ENCODE results near the gene SLC22A23. TPM values are rescaled to one million over a fixed set of nuclear protein-coding genes. Genes with fewer than 3 reads are reported as not detected.

The SLC22A23 gene
- total RNA-seq, 1 experiment from 2014 or later, result 38.2 TPM

DNA sequence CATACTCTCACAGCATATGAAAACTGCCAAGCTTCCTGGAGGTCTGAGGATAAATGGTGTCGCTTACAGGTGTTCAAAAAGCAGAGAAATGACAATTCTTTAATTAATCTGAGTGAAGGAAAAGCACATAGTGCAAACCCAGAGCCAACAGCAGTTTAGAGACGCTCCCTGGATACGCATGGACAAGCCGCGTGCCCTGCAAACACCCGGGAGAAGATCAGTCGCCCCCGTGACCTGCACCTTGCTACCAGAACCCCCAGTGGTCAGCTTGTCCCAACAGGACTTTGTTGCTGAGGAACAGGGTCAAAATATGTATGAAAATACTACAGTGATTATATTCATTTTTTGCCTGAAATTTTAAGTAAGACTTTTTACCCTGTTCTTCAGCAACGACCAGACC, 104.2 kb downstream of the SLC22A23 start:
- TF ChIP-seq, protein P1, sequence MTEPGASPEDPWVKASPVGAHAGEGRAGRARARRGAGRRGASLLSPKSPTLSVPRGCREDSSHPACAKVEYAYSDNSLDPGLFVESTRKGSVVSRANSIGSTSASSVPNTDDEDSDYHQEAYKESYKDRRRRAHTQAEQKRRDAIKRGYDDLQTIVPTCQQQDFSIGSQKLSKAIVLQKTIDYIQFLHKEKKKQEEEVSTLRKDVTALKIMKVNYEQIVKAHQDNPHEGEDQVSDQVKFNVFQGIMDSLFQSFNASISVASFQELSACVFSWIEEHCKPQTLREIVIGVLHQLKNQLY (CRISPR knock-in tag; IDR thresholded peaks at IDR 0.05), result no peak
- TF ChIP-seq RELA (CRISPR knock-in tag; IDR thresholded peaks at IDR 0.05; ENCODE audit: borderline replicate concordance), result no peak
- TF ChIP-seq, protein P2, sequence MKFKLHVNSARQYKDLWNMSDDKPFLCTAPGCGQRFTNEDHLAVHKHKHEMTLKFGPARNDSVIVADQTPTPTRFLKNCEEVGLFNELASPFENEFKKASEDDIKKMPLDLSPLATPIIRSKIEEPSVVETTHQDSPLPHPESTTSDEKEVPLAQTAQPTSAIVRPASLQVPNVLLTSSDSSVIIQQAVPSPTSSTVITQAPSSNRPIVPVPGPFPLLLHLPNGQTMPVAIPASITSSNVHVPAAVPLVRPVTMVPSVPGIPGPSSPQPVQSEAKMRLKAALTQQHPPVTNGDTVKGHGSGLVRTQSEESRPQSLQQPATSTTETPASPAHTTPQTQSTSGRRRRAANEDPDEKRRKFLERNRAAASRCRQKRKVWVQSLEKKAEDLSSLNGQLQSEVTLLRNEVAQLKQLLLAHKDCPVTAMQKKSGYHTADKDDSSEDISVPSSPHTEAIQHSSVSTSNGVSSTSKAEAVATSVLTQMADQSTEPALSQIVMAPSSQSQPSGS (CRISPR knock-in tag; IDR thresholded peaks at IDR 0.05; ENCODE audit: borderline replicate concordance, low read depth), result no peak
- no peak overlapping the region for H3K27ac Mint-ChIP-seq

DNA sequence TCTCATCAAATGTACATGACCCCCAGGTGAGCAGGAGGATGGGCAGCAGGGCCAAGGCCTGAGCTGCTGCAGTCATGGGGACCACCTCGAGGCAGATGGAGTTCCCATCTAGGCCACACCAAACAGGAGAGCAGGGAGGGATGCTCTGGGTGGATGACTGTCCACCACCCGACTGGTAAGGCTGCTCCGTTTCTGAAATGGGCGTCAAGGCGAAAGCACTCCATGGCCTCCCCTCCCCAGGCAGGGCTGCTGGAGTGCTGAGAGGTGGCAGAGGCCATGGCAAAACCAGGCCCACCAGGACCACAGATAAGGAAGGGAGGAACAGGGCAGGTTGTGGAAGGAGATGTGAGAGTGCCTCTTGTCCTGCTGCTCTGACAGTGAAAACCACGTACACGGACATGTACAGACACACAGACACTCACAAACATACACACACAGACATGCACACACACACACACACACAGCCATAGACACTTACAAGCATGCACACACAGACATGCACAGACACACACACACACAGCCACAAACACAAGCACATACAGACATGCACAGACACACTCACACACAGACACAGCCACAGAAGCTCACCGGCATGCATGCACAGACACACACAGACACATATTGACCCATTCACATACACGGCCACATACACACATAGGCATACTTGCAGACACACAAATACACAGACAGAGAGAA, 104.9 kb downstream of the SLC22A23 start:
- ChIA-PET CTCF (interaction anchor here (1.4 kb wide), 1 partner anchor 22 kb away, joined by 3 read pairs; no protein-coding TSS in a partner anchor), POLR2A (interaction anchor here (0.7 kb wide), 1 partner anchor 51 kb away, joined by 3 read pairs; no protein-coding TSS in a partner anchor)
- H3K27me3 Mint-ChIP-seq (ENCODE audit: low read depth), result no peaks in the 10 kb centered on the region
- no peak for TF ChIP-seq ELF4 (CRISPR knock-in tag; IDR thresholded peaks at IDR 0.05; ENCODE audit: low read depth)
- no peak for TF ChIP-seq ESRRA (CRISPR knock-in tag; IDR thresholded peaks at IDR 0.05; ENCODE audit: borderline replicate concordance)
- TF ChIP-seq, protein P3, sequence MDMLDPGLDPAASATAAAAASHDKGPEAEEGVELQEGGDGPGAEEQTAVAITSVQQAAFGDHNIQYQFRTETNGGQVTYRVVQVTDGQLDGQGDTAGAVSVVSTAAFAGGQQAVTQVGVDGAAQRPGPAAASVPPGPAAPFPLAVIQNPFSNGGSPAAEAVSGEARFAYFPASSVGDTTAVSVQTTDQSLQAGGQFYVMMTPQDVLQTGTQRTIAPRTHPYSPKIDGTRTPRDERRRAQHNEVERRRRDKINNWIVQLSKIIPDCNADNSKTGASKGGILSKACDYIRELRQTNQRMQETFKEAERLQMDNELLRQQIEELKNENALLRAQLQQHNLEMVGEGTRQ (CRISPR knock-in tag; IDR thresholded peaks at IDR 0.05), result no peak
- TF ChIP-seq SMAD3 (CRISPR knock-in tag; IDR thresholded peaks at IDR 0.05; ENCODE audit: borderline replicate concordance), result no peak
- TF ChIP-seq ETV6 (CRISPR knock-in tag; IDR thresholded peaks at IDR 0.05), result no peak
- TF ChIP-seq, protein P4, sequence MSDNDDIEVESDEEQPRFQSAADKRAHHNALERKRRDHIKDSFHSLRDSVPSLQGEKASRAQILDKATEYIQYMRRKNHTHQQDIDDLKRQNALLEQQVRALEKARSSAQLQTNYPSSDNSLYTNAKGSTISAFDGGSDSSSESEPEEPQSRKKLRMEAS (CRISPR knock-in tag; IDR thresholded peaks at IDR 0.05), result no peak
- TF ChIP-seq NFE2L1 (CRISPR knock-in tag; IDR thresholded peaks at IDR 0.05), result peak; percentile 67; the same call in 1 of the 2 replicates
- TF ChIP-seq, protein P5, sequence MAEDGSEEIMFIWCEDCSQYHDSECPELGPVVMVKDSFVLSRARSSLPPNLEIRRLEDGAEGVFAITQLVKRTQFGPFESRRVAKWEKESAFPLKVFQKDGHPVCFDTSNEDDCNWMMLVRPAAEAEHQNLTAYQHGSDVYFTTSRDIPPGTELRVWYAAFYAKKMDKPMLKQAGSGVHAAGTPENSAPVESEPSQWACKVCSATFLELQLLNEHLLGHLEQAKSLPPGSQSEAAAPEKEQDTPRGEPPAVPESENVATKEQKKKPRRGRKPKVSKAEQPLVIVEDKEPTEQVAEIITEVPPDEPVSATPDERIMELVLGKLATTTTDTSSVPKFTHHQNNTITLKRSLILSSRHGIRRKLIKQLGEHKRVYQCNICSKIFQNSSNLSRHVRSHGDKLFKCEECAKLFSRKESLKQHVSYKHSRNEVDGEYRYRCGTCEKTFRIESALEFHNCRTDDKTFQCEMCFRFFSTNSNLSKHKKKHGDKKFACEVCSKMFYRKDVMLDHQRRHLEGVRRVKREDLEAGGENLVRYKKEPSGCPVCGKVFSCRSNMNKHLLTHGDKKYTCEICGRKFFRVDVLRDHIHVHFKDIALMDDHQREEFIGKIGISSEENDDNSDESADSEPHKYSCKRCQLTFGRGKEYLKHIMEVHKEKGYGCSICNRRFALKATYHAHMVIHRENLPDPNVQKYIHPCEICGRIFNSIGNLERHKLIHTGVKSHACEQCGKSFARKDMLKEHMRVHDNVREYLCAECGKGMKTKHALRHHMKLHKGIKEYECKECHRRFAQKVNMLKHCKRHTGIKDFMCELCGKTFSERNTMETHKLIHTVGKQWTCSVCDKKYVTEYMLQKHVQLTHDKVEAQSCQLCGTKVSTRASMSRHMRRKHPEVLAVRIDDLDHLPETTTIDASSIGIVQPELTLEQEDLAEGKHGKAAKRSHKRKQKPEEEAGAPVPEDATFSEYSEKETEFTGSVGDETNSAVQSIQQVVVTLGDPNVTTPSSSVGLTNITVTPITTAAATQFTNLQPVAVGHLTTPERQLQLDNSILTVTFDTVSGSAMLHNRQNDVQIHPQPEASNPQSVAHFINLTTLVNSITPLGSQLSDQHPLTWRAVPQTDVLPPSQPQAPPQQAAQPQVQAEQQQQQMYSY (CRISPR knock-in tag; IDR thresholded peaks at IDR 0.05), result no peak
- TF ChIP-seq EMX1 (CRISPR knock-in tag; IDR thresholded peaks at IDR 0.05), result no peak
- peaks cover 76% of the 10 kb centered on the region for H3K4me1 Mint-ChIP-seq
- H3K27ac Mint-ChIP-seq, result peak overlapping the region; percentile 26
- H3K9me3 Mint-ChIP-seq, result no peaks in the 10 kb centered on the region
- peaks cover 4% of the 10 kb centered on the region; the same call in 1 of the 2 replicates for H3K36me3 Mint-ChIP-seq
- H3K4me3 Mint-ChIP-seq, result no peak overlapping the region
- DNase-seq (ENCODE audit: low spot score), result no peak
- no peak for ATAC-seq

More for the DNA sequence above, 104.2 kb downstream of the SLC22A23 start:
- CTCF ChIA-PET, result interaction anchor here (0.9 to 1.5 kb wide), 3 partner anchors 21 to 209 kb away, joined by 3 to 5 read pairs (median 4); no protein-coding TSS in a partner anchor
- H3K27me3 Mint-ChIP-seq (ENCODE audit: low read depth), result no peaks in the 10 kb centered on the region
- peaks cover 4% of the 10 kb centered on the region; the same call in 1 of the 2 replicates for H3K36me3 Mint-ChIP-seq
- ATAC-seq (no peak), DNase-seq (ENCODE audit: low spot score) (no peak)
- no peaks in the 10 kb centered on the region for H3K9me3 Mint-ChIP-seq
- POLR2A ChIA-PET, result interaction anchor here (0.7 kb wide), 1 partner anchor 52 kb away, joined by 3 read pairs; no protein-coding TSS in a partner anchor
- H3K4me3 Mint-ChIP-seq, result no peak overlapping the region
- H3K4me1 Mint-ChIP-seq, result peaks cover 80% of the 10 kb centered on the region

DNA sequence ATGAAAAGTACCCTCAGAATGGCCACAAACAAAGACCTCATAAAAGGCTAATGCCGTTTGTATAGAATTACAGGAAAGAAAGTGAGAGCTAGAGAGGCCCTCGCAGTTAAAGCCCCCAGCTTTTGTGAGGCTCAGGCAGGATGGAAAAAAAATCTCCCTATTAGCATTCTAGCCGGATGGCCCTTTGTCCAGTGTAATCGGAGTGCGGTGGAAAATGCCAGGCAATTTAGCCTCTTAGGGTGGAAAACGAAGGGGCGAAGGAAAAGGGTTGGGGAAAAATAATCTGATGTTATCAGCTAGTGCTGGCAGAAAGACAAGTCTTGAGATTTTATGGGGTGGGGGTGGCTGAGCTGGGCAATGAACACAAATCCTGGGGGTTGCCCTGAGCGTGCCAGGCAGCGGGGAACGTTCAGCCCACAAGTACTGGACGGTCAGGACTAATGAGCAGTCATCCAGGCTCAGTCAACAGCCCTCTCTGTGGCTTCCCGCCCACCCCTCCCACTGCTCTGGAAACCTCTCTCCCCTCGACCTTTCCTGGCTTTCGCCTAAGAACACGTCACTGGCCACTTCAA, 105.7 kb downstream of the SLC22A23 start:
- POLR2A ChIA-PET, result no interaction called here
- CTCF ChIA-PET, result interaction anchor here (1.4 kb wide), 1 partner anchor 21 kb away, joined by 3 read pairs; no protein-coding TSS in a partner anchor
- no peaks in the 10 kb centered on the region for H3K9me3 Mint-ChIP-seq
- H3K27me3 Mint-ChIP-seq (ENCODE audit: low read depth), result no peaks in the 10 kb centered on the region
- peaks cover 4% of the 10 kb centered on the region; the same call in 1 of the 2 replicates for H3K36me3 Mint-ChIP-seq
- DNase-seq (ENCODE audit: low spot score), result no peak
- H3K4me1 Mint-ChIP-seq, result peaks cover 75% of the 10 kb centered on the region
- no peak for ATAC-seq
- no peak overlapping the region for H3K4me3 Mint-ChIP-seq
- H3K27ac Mint-ChIP-seq, result peak overlapping the region; percentile 75
- TF ChIP-seq, protein P6, sequence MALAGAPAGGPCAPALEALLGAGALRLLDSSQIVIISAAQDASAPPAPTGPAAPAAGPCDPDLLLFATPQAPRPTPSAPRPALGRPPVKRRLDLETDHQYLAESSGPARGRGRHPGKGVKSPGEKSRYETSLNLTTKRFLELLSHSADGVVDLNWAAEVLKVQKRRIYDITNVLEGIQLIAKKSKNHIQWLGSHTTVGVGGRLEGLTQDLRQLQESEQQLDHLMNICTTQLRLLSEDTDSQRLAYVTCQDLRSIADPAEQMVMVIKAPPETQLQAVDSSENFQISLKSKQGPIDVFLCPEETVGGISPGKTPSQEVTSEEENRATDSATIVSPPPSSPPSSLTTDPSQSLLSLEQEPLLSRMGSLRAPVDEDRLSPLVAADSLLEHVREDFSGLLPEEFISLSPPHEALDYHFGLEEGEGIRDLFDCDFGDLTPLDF (CRISPR knock-in tag; IDR thresholded peaks at IDR 0.05), result no peak
- TF ChIP-seq, protein P7, sequence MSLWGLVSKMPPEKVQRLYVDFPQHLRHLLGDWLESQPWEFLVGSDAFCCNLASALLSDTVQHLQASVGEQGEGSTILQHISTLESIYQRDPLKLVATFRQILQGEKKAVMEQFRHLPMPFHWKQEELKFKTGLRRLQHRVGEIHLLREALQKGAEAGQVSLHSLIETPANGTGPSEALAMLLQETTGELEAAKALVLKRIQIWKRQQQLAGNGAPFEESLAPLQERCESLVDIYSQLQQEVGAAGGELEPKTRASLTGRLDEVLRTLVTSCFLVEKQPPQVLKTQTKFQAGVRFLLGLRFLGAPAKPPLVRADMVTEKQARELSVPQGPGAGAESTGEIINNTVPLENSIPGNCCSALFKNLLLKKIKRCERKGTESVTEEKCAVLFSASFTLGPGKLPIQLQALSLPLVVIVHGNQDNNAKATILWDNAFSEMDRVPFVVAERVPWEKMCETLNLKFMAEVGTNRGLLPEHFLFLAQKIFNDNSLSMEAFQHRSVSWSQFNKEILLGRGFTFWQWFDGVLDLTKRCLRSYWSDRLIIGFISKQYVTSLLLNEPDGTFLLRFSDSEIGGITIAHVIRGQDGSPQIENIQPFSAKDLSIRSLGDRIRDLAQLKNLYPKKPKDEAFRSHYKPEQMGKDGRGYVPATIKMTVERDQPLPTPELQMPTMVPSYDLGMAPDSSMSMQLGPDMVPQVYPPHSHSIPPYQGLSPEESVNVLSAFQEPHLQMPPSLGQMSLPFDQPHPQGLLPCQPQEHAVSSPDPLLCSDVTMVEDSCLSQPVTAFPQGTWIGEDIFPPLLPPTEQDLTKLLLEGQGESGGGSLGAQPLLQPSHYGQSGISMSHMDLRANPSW (CRISPR knock-in tag; conservative IDR thresholded peaks at IDR 0.05; ENCODE audit: low read depth), result no peak
- TF ChIP-seq, protein P8, sequence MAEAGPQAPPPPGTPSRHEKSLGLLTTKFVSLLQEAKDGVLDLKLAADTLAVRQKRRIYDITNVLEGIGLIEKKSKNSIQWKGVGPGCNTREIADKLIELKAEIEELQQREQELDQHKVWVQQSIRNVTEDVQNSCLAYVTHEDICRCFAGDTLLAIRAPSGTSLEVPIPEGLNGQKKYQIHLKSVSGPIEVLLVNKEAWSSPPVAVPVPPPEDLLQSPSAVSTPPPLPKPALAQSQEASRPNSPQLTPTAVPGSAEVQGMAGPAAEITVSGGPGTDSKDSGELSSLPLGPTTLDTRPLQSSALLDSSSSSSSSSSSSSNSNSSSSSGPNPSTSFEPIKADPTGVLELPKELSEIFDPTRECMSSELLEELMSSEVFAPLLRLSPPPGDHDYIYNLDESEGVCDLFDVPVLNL (CRISPR knock-in tag; IDR thresholded peaks at IDR 0.05; ENCODE audit: borderline replicate concordance, low read depth), result no peak
- TF ChIP-seq MXD4 (CRISPR knock-in tag; IDR thresholded peaks at IDR 0.05; ENCODE audit: borderline replicate concordance), result no peak
